Skeletal muscle tissue (tissue), 4 donors: ENCODE data around the gene TTBK2. TPM values are rescaled to one million over a fixed set of nuclear protein-coding genes. Genes with fewer than 3 reads are reported as not detected.

Source experiments
- H3K27ac ChIP-seq: one replicate; pipeline ENCODE4 v1.7.0; 2013; ENCODE audit warnings: mild to moderate bottlenecking, low read depth, low read length, inconsistent platforms
- H3K27me3 ChIP-seq, 3 donors: one replicate each; pipeline ENCODE4 v1.7.0; 2013; ENCODE audit warnings: low read length in 3 of 3; ENCODE audit not compliant: control insufficient read depth in 3 of 3, insufficient read depth in 3 of 3
- H3K36me3 ChIP-seq, 3 donors: one replicate each; pipeline ENCODE4 v1.7.0; 2013; ENCODE audit warnings: low read length in 3 of 3; ENCODE audit not compliant: control insufficient read depth in 3 of 3, insufficient read depth in 3 of 3
- H3K4me1 ChIP-seq, 3 donors: one replicate each; pipeline ENCODE4 v1.7.0; 2013; ENCODE audit warnings: low read length in 3 of 3, mild to moderate bottlenecking in 3 of 3; ENCODE audit not compliant: control insufficient read depth in 3 of 3, insufficient read depth in 3 of 3
- H3K4me3 ChIP-seq, 3 donors: one replicate each; pipeline ENCODE4 v1.7.0; 2013; ENCODE audit warnings: low read length in 3 of 3
- H3K9ac ChIP-seq, 3 donors: one replicate each; pipeline ENCODE4 v1.7.0; 2013; ENCODE audit warnings: low read length in 3 of 3, mild to moderate bottlenecking in 3 of 3, moderate library complexity in 2 of 3, low read depth in 1 of 3
- H3K9me3 ChIP-seq, 3 donors: one replicate each; pipeline ENCODE4 v1.7.0; 2013; ENCODE audit warnings: low read length in 3 of 3; ENCODE audit not compliant: control insufficient read depth in 3 of 3
- total RNA-seq: library from RNA; depleted of rRNA; stranded (reverse); fragments of >200 nt; gene quantifications from one replicate; pipeline ENCODE4 v1.2.3, GENCODE V29; 2014
- donor health status: Osteomylitis.

The TTBK2 gene
- total RNA-seq, 1 donor from 2014 or later, result 8.4 TPM

GRCh38 chr15:42724276-42724675 lies 196.3 kb downstream of the TTBK2 start:
- Histone ChIP-seq H3K9ac (no peak overlapping the region), H3K4me1 (no peaks in the 10 kb centered on the region), H3K9me3 (no peaks in the 10 kb centered on the region), H3K36me3 (peaks cover 56 to 76% (median 75%) of the 10 kb centered on the region in 3 donors), H3K27ac (no peak overlapping the region), H3K4me3 (no peak overlapping the region), H3K27me3 (no peaks in the 10 kb centered on the region)

- peaks cover 55 to 77% (median 70%) of the 10 kb centered on the region in 3 donors for H3K36me3 ChIP-seq
- H3K9ac ChIP-seq, result no peak overlapping the region
- no peaks in the 10 kb centered on the region for H3K27me3 ChIP-seq
- H3K4me1 ChIP-seq, result no peaks in the 10 kb centered on the region
- no peak overlapping the region for H3K27ac ChIP-seq
- no peaks in the 10 kb centered on the region for H3K9me3 ChIP-seq
- no peak overlapping the region for H3K4me3 ChIP-seq
These were observed 197.5 kb downstream of the TTBK2 start for GRCh38 chr15:42723068-42723467.

GRCh38 chr15:42721916-42722315 lies 198.7 kb downstream of the TTBK2 start:
- Histone ChIP-seq H3K4me1 (no peaks in the 10 kb centered on the region), H3K9ac (no peak overlapping the region), H3K9me3 (no peaks in the 10 kb centered on the region), H3K36me3 (peaks cover 48 to 72% (median 64%) of the 10 kb centered on the region in 3 donors), H3K4me3 (no peak overlapping the region), H3K27ac (no peak overlapping the region), H3K27me3 (no peaks in the 10 kb centered on the region)

GRCh38 chr15:42721016-42721415 lies 199.6 kb downstream of the TTBK2 start:
- no peaks in the 10 kb centered on the region for H3K9me3 ChIP-seq
- H3K4me3 ChIP-seq, result no peak overlapping the region
- H3K4me1 ChIP-seq, result no peaks in the 10 kb centered on the region
- H3K9ac ChIP-seq, result no peak overlapping the region
- H3K27ac ChIP-seq, result no peak overlapping the region
- no peaks in the 10 kb centered on the region for H3K27me3 ChIP-seq
- H3K36me3 ChIP-seq, result peaks cover 42 to 67% (median 55%) of the 10 kb centered on the region in 3 donors

- H3K27me3 ChIP-seq, result no peaks in the 10 kb centered on the region
- no peak overlapping the region for H3K27ac ChIP-seq
- no peaks in the 10 kb centered on the region for H3K4me1 ChIP-seq
- H3K9ac ChIP-seq, result no peak overlapping the region
- H3K36me3 ChIP-seq, result peaks cover 34 to 59% (median 48%) of the 10 kb centered on the region in 3 donors
- H3K4me3 ChIP-seq, result no peak overlapping the region
- no peaks in the 10 kb centered on the region for H3K9me3 ChIP-seq
These were observed 200.5 kb downstream of the TTBK2 start for GRCh38 chr15:42720071-42720470.

- Histone ChIP-seq H3K36me3 (peaks cover 25 to 49% (median 37%) of the 10 kb centered on the region in 3 donors), H3K9me3 (no peaks in the 10 kb centered on the region), H3K4me1 (no peaks in the 10 kb centered on the region), H3K27me3 (no peaks in the 10 kb centered on the region), H3K9ac (no peak overlapping the region), H3K4me3 (no peak overlapping the region), H3K27ac (no peak overlapping the region)
These were observed 201.5 kb downstream of the TTBK2 start for GRCh38 chr15:42719043-42719442.

- H3K36me3 ChIP-seq, result peaks cover 17 to 33% (median 25%) of the 10 kb centered on the region in 3 donors
- H3K9ac ChIP-seq, result no peak overlapping the region
- H3K4me1 ChIP-seq, result no peaks in the 10 kb centered on the region
- no peak overlapping the region for H3K27ac ChIP-seq
- H3K9me3 ChIP-seq, result no peaks in the 10 kb centered on the region
- no peaks in the 10 kb centered on the region for H3K27me3 ChIP-seq
- no peak overlapping the region for H3K4me3 ChIP-seq
These were observed 204.0 kb downstream of the TTBK2 start for GRCh38 chr15:42716626-42717025.

- H3K36me3 ChIP-seq, result peaks cover 17 to 32% (median 24%) of the 10 kb centered on the region in 3 donors
- no peak overlapping the region for H3K27ac ChIP-seq
These were observed 204.5 kb downstream of the TTBK2 start for GRCh38 chr15:42716125-42716524.

GRCh38 chr15:42712584-42712983 lies 208.0 kb downstream of the TTBK2 start:
- Histone ChIP-seq H3K27ac (no peak overlapping the region), H3K4me1 (no peaks in the 10 kb centered on the region), H3K36me3 (peaks cover 0 to 9% (median under 1%) of the 10 kb centered on the region in 3 donors)

More at GRCh38 chr15:42716125-42716524, 204.5 kb downstream of the TTBK2 start:
- Histone ChIP-seq H3K9me3 (no peaks in the 10 kb centered on the region), H3K27me3 (no peaks in the 10 kb centered on the region), H3K4me3 (no peak overlapping the region), H3K4me1 (no peaks in the 10 kb centered on the region), H3K9ac (no peak overlapping the region)

GRCh38 chr15:42711746-42712145 lies 208.8 kb downstream of the TTBK2 start:
- Histone ChIP-seq H3K9ac (no peak overlapping the region), H3K9me3 (no peaks in the 10 kb centered on the region)

More at GRCh38 chr15:42712584-42712983, 208.0 kb downstream of the TTBK2 start:
- Histone ChIP-seq H3K9ac (no peak overlapping the region), H3K27me3 (no peaks in the 10 kb centered on the region), H3K9me3 (no peaks in the 10 kb centered on the region), H3K4me3 (no peak overlapping the region)

More at GRCh38 chr15:42711746-42712145, 208.8 kb downstream of the TTBK2 start:
- H3K27me3 ChIP-seq, result no peaks in the 10 kb centered on the region
- H3K36me3 ChIP-seq, result peaks cover 0 to 4% (median 0%) of the 10 kb centered on the region in 3 donors
- H3K27ac ChIP-seq, result no peak overlapping the region
- no peak overlapping the region for H3K4me3 ChIP-seq
- no peaks in the 10 kb centered on the region for H3K4me1 ChIP-seq
